C4-2B (cell line): ENCODE results near the gene PATJ.

Source experiments
- ZFX ChIP-seq: fragments of 450-650 bp; IDR thresholded peaks from 2 replicates; pipeline ENCODE4 v1.6.1; 2017
- TF ChIP-seq, protein P1 (sequence below): fragments of 450-650 bp; conservative IDR thresholded peaks from 2 replicates; pipeline ENCODE4 v1.5.1; 2017; ENCODE audit warnings: mild to moderate bottlenecking

DNA sequence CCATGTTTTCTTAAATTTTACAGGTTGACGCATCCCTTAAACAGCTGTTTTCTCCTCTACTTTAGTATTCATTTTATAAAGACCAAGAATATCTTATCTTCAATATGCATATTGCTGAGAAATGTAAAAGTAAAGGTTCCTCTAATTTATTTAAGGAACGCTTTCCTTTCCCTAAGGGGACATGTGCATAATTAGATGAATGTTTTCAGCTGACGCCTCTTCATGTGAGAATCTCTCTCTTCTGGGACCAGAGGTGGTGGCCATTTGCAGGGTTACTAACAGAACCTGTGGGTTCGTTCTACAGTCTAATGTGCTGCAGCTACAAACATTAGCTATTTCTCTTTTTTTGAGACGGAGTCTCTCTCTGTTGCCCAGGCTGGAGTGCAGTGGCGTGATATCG lies 304.6 kb downstream of the PATJ start:
- TF ChIP-seq, protein P1, sequence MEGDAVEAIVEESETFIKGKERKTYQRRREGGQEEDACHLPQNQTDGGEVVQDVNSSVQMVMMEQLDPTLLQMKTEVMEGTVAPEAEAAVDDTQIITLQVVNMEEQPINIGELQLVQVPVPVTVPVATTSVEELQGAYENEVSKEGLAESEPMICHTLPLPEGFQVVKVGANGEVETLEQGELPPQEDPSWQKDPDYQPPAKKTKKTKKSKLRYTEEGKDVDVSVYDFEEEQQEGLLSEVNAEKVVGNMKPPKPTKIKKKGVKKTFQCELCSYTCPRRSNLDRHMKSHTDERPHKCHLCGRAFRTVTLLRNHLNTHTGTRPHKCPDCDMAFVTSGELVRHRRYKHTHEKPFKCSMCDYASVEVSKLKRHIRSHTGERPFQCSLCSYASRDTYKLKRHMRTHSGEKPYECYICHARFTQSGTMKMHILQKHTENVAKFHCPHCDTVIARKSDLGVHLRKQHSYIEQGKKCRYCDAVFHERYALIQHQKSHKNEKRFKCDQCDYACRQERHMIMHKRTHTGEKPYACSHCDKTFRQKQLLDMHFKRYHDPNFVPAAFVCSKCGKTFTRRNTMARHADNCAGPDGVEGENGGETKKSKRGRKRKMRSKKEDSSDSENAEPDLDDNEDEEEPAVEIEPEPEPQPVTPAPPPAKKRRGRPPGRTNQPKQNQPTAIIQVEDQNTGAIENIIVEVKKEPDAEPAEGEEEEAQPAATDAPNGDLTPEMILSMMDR = no peak
- TF ChIP-seq ZFX = no peak
